ENCODE data around the gene COQ8B. TPM values are rescaled to one million over a fixed set of nuclear protein-coding genes. Genes with fewer than 3 reads are reported as not detected.

COQ8B gene
- total RNA-seq, 4 donors from 2014 or later, result 32.4 to 92.8 (median 41.9) TPM

DNA sequence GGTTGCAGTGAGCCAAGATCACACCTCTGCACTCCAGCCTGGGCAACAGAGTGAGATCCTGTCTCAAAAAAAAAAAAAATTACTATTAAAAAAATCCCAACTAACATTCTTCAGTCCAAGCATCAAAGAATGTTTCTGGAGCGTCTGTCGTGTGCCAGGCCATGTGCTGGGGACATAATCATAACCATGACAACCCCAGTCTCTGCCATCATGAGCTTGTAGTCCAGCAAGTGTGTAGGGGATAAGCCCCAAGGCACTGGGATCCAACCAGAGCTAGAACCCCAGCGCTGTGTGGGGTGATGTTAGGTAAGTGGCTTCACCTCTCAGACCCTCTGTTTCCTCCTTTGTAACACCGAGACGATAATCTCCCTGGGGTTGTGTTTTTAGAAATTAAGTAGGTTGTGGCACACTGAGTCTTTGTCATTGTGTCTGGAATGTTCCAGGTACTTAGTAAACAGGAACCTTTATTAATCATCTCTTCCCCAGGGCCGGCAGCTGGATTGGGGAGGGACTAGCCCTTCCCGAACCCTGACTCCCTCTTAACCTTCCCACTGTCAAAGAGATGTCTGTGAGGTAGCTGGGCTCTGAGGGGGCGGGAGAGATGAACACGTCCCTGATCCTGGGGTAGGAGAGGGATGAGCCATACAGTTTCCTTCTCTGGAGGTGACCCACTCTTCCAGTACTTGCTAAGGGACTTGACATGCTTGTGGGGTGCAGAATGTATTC, 5.4 kb upstream of the COQ8B start:
- DNase-seq, result no peak
- Histone ChIP-seq H3K27me3 (no peaks in the 10 kb centered on the region), H3K36me3 (peaks cover 0 to 47% (median 0%) of the 10 kb centered on the region in 3 donors), H3K9me3 (no peaks in the 10 kb centered on the region), H3K27ac (peak overlapping the region; percentile 17 to 99 (median 58)), H3K4me3 (peak overlapping the region in 2 of 4 donors; percentile 5 to 69), H3K4me1 (peaks cover 0 to 33% (median 13%) of the 10 kb centered on the region in 4 donors)
- TF ChIP-seq, protein P1, sequence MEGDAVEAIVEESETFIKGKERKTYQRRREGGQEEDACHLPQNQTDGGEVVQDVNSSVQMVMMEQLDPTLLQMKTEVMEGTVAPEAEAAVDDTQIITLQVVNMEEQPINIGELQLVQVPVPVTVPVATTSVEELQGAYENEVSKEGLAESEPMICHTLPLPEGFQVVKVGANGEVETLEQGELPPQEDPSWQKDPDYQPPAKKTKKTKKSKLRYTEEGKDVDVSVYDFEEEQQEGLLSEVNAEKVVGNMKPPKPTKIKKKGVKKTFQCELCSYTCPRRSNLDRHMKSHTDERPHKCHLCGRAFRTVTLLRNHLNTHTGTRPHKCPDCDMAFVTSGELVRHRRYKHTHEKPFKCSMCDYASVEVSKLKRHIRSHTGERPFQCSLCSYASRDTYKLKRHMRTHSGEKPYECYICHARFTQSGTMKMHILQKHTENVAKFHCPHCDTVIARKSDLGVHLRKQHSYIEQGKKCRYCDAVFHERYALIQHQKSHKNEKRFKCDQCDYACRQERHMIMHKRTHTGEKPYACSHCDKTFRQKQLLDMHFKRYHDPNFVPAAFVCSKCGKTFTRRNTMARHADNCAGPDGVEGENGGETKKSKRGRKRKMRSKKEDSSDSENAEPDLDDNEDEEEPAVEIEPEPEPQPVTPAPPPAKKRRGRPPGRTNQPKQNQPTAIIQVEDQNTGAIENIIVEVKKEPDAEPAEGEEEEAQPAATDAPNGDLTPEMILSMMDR (IDR thresholded peaks at IDR 0.05), result no peak
- TF ChIP-seq POLR2A (IDR thresholded peaks at IDR 0.05), result no peak

DNA sequence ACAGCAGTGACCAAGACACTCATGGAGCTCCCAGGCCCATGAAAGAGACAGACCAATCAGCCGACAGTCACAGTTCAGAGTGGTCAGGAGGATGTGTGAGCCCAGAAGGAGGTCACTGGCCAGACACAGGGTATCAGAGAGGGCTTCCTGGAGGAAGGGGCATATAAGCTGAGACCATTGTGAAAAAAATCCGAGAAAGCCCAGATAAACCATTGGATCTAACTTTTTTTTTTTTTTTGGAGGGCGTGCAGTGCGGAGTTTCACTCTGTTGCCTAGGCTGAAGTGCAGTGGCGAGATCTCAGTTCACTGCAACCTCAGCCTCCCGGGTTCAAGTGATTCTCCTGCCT, 4.4 kb upstream of the COQ8B start:
- Histone ChIP-seq H3K4me1 (peaks cover 0 to 36% (median 16%) of the 10 kb centered on the region in 4 donors), H3K27ac (peak overlapping the region; percentile 47 to 99 (median 92)), H3K4me3 (peak overlapping the region in 1 of 4 donors; percentile 69), H3K9me3 (no peaks in the 10 kb centered on the region), H3K36me3 (peaks cover 0 to 38% (median 0%) of the 10 kb centered on the region in 3 donors), H3K27me3 (no peaks in the 10 kb centered on the region)
- DNase-seq, result no peak
- no peak for TF ChIP-seq POLR2A (IDR thresholded peaks at IDR 0.05)
- TF ChIP-seq, protein P1 (IDR thresholded peaks at IDR 0.05), result no peak

DNA sequence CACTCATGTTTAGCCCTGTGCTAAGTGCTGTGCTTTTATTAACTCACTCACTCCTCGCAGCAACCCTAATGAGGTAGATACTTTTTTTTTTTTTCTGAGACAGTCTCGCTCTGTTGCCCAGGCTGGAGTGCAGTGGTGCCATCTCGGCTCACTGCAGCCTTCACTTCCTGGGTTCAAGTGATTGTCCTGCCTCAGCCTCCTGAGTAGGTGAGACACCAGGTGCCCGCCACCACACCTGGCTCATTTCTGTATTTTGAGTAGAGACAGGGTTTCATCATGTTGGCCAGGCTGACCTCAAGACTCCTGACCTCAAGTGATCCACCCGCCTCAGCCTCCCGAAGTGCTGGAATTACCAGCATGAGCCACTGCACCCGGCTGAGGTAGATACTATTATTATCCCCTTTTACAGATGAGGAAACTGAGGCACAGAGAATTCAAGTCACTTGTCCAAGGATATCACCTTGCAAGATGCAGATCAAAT, 2.8 kb upstream of the COQ8B start:
- Histone ChIP-seq H3K27ac (peak overlapping the region; percentile 89 to 99 (median 96)), H3K27me3 (no peaks in the 10 kb centered on the region), H3K4me3 (peak overlapping the region; percentile 69 to 91 (median 81)), H3K4me1 (peaks cover 0 to 46% (median 23%) of the 10 kb centered on the region in 4 donors), H3K9me3 (no peaks in the 10 kb centered on the region), H3K36me3 (peaks cover 0 to 21% (median 0%) of the 10 kb centered on the region in 3 donors)
- no peak for TF ChIP-seq POLR2A (IDR thresholded peaks at IDR 0.05)
- TF ChIP-seq, protein P1 (IDR thresholded peaks at IDR 0.05), result no peak
- peak in 1 of 3 donors; percentile 47 for DNase-seq

DNA sequence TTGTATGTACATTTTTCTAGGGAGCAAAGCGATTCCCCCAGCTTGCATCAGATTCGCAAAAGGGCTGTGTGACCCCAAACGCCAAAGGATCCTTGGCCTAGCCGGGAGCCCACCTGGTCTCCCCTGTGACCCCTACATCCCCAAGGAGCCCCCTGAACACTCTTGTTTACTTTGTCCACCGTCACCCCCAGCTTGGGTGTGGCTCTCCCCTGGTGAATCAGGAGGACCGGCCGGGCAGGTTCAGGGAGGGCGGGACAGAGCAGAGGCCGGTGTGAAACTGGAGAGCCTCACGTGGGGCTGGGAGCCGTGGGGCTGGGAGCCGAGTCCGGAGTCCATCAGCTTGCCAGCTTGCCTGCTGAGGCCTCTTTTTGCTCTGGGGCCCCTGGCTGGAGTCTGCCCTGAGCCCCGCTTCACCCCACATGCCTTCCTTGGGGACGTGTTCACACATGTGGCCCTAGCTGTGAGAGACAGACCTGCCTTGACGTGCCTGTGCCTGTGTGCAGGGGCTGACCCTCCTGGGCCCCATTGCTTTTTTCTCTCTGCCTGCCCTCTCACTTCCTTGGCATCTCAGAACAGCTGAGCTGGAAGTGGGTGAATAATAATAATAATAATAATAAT, 2.2 kb upstream of the COQ8B start:
- peak; percentile 34 to 94 (median 94) for DNase-seq
- H3K27me3 ChIP-seq, result no peaks in the 10 kb centered on the region
- H3K36me3 ChIP-seq, result peaks cover 0 to 15% (median 0%) of the 10 kb centered on the region in 3 donors
- peak overlapping the region; percentile 69 to 91 (median 81) for H3K4me3 ChIP-seq
- TF ChIP-seq POLR2A (IDR thresholded peaks at IDR 0.05), result peak; percentile 63 to 84
- TF ChIP-seq, protein P1 (IDR thresholded peaks at IDR 0.05), result peak in 1 of 6 experiments; percentile 18
- H3K4me1 ChIP-seq, result peaks cover 0 to 52% (median 26%) of the 10 kb centered on the region in 4 donors
- H3K27ac ChIP-seq, result peak overlapping the region; percentile 89 to 99 (median 96)
- H3K9me3 ChIP-seq, result no peaks in the 10 kb centered on the region

DNA sequence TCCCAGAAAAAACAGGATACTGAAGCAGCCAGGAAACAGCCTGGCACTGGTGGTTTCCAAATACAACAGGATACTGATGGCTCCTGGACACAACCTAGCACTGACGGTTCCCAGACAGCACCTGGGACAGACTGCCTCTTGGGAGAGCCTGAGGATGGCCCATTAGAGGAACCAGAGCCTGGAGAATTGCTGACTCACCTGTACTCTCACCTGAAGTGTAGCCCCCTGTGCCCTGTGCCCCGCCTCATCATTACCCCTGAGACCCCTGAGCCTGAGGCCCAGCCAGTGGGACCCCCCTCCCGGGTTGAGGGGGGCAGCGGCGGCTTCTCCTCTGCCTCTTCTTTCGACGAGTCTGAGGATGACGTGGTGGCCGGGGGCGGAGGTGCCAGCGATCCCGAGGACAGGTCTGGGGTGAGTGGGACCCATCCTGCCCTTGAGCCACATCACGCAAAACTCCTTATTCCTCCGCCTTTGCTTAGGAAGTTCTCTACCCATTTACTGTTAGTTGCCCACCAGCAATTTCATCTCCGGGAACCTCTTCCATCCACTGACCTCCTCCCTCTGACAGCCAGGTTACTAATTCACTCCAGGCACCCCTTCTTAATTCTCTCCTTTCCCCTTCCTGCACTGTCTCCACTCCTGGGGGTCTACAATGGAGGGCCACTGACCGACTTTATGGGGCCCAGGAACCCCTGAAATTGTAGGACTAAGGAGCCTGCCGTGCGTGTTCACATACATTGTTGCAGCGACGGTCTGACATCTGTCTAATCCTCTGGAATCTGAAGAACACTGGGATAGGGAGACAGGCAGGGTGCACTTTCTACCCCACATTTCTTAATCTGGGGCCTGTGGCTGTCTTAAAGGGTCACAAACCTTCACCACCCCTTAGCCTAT, 1.4 kb upstream of the COQ8B start:
- Histone ChIP-seq H3K9me3 (no peaks in the 10 kb centered on the region), H3K27me3 (no peaks in the 10 kb centered on the region), H3K4me1 (peaks cover 0 to 56% (median 26%) of the 10 kb centered on the region in 4 donors), H3K4me3 (peak overlapping the region; percentile 69 to 91 (median 81)), H3K27ac (peak overlapping the region; percentile 89 to 99 (median 96)), H3K36me3 (peaks cover 0 to 10% (median 0%) of the 10 kb centered on the region in 3 donors)
- TF ChIP-seq POLR2A (IDR thresholded peaks at IDR 0.05), result no peak
- TF ChIP-seq, protein P1 (IDR thresholded peaks at IDR 0.05), result no peak
- DNase-seq, result peak; percentile 23 to 74 (median 64)
